Measurements from ENCODE around the gene SLX4IP. TPM values are rescaled to one million over a fixed set of nuclear protein-coding genes. Genes with fewer than 3 reads are reported as not detected.

The SLX4IP gene
- total RNA-seq, 1 donor from 2014 or later, result 9.0 TPM

- intact Hi-C loops (cut with micrococcal nuclease), result no loop called here
Observed at GRCh38 chr20:10658051-10658823, 223.1 kb downstream of the SLX4IP start.

GRCh38 chr20:10658876-10659632 is 223.9 kb downstream of the SLX4IP start:
- intact Hi-C loops (cut with micrococcal nuclease), result no loop called here

GRCh38 chr20:10659651-10660601 is 224.8 kb downstream of the SLX4IP start:
- intact Hi-C loops (cut with micrococcal nuclease), result no loop called here

DNA sequence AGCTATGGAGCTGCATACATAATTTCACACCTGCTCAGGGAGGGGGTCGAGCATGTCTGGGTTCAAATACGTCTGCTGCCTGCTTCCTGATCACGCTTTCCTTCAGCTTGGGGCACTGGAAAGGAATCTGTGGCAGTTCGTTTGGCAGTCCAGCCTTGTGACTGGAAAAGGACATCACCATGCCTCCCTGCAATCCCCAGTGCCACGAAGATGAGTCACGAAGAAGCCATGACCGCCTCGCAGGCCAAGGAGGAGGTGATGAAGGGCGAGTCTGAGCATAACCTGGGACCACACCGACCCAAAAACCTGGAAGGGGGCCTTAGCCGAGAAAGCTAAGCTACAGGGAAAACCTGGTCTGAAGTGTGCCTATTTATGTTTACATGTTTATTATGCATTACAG is 225.6 kb downstream of the SLX4IP start:
- intact Hi-C loops (cut with micrococcal nuclease), result no loop called here

- intact Hi-C loops (cut with micrococcal nuclease), result no loop called here
Observed at GRCh38 chr20:10661261-10661660, 226.2 kb downstream of the SLX4IP start.

DNA sequence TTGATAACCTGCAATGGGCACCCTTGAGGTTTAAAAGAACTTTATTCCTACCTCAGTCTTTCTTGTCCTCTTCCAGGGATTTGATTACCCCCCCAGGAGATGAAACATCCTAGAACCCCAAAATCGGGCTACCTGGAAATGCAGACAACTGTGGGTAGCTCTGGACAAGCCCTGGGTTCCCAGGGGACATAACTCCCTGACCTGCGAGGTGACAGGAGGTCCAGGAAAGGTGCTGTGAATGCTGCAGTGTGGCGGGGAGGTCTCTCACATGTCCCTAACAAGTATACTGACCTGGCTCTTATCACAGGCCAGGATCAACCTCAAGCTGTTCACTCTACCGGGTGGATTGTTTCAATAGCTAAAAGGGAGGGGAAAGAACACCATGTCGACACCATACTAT is 227.0 kb downstream of the SLX4IP start:
- intact Hi-C loops (cut with micrococcal nuclease), result no loop called here

DNA sequence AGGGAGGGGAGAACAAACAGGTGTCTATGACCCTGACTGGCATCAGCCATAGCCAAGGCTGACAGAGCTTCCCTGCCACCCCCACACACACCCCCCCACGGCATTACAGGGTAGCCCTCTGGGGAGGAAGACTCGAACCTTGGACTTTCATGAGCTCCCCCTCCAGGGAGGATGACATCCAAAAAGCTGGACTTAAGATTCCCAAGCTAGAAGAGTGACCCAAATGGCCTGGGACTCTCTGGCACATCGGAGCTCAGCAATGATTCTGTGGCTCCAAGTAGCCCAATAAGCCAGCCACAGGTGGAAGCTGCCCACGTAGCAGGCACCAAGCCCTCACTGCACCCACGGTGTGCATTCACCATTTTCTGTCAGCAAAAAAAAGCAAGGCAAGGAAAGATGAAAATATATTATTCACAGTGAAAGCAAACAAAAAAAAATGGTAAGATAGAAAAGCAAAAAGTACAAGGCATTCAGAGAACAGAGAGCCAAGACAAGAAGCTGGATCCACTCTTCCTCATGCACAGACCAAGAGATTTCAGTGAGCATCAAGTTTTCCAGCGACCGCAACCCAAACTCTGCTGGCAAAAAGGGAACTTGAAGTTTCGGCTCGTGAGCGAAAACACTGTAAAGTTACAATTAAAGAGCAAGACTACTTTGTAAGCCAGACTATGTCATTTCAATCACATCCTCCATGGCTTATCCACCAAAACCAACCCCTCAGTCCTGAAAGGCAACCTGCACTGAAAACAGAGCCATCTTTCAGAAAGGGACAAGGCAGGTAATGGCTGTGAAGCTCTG is 227.8 kb downstream of the SLX4IP start:
- intact Hi-C loops (cut with micrococcal nuclease), result no loop called here

DNA sequence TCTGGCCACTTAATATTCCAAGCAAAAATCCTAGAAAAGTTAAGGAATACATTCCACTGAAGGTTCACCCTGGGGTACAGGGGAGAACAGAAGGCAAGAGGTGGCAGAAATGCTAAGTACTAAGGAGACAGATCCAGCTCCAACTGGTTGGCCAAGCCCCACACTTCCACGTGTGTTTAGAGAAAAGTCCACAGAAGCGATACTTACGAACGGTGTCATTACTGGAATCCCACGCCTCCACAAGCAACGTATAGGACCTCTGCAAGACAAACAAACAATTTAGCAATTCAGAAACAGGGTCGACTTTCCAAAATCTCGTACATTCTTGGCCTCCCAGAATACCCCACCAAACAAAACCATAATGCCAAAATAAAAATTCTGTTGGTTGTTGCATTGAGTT is 228.7 kb downstream of the SLX4IP start:
- intact Hi-C loops (cut with micrococcal nuclease), result no loop called here

DNA sequence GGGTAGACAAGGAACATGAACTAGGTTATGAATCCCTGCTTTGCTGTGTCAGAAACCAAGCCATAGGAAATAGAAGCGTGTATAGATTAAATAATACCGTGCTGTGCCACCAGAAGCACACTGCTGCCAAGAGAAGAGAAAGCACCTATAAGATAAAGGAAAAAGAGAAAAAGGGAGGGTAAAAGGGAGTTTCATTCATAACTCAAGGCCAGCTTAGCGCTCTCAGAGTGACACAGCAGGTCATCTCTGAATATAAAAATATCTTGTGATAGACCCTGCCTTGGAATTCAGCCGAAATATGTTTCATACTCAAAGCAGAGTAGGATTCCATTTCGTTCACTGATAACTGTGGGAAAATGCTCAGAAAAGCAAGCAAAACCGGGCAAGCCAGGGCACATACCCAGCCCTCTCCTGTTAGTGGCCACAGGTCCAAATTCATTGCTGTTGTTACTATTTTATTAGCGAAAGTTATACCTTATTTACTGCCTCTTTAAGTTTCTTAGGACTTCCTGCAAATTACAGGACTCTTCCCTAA is 230.0 kb downstream of the SLX4IP start:
- intact Hi-C loops (cut with micrococcal nuclease), result no loop called here

- intact Hi-C loops (cut with micrococcal nuclease), result no loop called here
Observed at GRCh38 chr20:10665791-10666190, 230.7 kb downstream of the SLX4IP start.

GRCh38 chr20:10666221-10667076 is 231.3 kb downstream of the SLX4IP start:
- intact Hi-C loops (cut with micrococcal nuclease), result no loop called here

DNA sequence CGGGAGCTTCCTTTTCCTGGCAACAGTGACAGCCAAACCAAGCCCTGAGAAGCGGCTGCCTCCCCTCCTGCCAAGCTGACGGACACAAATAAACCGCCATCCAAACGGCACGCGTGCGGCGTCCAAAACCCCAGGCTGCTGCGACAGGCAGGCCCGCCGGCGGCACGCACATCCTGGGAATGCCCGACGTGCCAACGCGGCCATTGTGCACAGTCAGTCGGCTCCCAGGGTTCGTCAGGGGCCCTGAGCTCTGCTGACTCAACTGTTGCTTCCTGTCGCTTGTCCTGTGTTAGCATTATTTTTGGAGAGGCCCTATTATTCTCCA is 231.9 kb downstream of the SLX4IP start:
- intact Hi-C loops (cut with micrococcal nuclease), result no loop called here

DNA sequence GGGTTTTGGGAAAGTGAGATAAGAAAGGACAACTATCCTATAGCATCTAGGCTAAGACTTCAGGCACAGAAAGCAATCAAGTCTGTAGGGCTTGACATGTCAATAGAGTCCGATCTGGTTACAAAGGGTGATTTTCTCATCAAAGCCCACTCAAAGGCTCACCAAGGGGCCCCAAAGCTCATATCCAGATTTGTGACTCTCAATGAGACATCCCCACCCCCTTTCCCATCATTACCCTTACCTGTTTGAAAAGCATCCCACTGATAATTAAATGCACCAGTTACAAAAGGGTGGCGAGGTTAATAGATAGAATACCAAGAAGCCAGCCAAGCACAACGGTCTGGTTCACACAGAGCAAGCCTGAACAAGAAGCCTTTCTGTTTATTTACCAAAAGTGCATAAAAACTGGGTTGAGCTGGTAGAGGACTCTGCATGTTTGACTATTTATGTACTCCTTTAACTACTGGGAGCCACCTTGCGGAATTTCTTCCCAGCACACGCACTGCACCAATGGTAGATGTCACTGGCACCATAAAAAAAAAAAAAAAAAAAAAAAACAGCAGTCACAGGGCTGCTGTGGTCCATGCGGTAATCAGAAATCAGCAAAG is 232.6 kb downstream of the SLX4IP start:
- intact Hi-C loops (cut with micrococcal nuclease), result no loop called here

DNA sequence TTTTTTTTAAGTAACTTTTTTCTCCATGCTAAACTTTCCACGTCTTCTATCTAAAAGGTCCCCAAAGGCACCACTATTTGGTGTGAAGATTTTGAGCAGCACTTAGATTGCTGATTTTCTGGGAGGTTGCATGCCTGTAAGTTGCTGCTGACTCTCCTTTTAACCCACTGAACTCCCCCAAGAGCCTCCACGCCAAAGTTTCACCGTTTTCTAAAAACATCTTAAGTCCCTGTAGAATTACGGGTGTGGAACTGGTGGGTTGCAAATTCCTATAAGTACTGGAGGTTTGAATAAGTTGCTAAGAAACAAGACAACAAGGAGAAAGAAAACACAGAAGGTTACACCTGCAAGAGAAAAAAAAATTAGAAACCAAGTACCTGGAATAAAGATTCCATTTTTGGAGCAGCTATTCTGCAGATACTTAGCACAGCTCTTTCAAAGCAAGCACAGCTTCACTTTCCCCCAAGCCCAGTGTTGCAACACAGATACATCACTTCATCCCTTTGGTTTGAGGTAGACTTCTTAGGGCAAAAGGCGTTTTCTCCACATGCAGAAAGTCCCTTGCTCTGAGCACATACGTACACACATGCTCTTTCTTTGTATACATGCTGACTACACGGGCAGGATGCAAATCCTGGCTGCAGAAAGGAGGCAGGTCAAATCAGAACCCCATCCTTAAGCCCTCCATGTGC is 233.7 kb downstream of the SLX4IP start:
- intact Hi-C loops (cut with micrococcal nuclease), result no loop called here

DNA sequence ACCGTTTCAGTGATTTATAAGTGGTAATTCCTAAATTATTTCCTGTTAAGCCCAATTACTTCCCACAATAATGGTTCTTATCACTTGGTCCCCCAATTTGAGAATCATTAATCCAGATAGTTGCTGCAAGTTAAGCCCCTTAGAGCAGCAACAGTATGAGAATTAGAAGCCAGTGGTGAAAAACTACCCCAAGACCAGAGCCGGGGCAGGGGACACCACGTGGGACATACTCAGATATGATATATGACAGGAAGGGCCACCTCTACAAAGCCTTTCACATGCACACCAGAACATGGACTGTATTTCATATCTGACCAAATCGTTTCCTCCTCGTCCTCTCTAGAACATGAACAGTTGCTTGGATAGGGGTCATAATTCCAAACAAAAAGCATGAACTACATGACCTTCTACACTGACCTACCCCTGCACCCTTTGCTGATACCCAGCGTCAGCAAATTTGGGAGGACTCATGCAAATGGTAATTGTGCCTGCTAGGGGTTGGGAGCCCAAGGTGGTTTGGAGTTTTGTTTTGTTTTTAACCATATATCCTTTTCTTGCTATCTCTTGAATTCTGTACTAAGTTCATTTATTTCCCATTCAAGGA is 234.8 kb downstream of the SLX4IP start:
- intact Hi-C loops (cut with micrococcal nuclease), result loop anchor here (5.0 to 10.0 kb wide), 4 partner anchors 315 to 1222 kb away; partner anchors contain the start of genes ANKEF1 and SNAP25

DNA sequence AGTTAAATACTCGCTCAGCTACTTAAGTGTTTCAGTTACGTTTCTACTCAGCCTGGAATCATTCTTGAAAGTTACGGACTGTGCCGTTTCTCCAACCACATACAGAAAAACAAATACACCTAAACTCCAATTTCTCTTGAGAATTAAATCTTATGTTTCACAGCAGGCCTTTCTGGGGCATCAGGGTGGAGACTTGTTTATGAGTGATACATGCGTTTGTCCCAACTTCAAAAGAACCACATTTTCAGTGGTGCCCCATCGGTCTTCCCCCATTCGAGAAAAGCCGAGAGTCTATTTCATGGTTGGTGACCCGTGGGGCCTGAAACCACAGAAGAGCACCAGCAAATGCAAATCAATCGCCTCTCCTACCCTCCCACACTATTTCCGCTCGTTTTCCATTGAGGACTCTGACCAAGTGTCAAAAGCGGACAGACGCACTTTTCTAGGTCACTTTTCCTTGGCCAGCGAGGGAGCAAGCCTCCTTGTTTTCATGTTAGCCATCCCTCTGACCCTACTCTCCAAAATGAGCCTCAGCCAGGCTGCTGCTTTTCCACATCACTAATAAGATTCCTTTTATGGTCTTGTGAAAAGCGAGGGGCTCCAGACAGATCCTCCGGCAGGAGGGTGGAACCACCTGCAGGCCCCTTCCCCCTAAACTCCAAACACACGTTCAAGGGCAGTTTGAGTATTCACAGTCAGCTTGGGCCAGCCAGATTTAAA is 235.6 kb downstream of the SLX4IP start:
- intact Hi-C loops (cut with micrococcal nuclease), result loop anchor here (5.0 to 10.0 kb wide), 4 partner anchors 316 to 1222 kb away; partner anchors contain the start of genes ANKEF1 and SNAP25

- intact Hi-C loops (cut with micrococcal nuclease), result loop anchor here (5.0 to 10.0 kb wide), 4 partner anchors 317 to 1221 kb away; partner anchors contain the start of genes ANKEF1 and SNAP25
Observed at GRCh38 chr20:10671221-10671918, 236.3 kb downstream of the SLX4IP start.
